IPS-NIHi7 (cell line): ENCODE data around the gene RNF167.
A peak's percentile ranks its signal among the peaks of the same experiment; 100 is the strongest.

ENCODE experiments used
- DNase-seq: peaks from one replicate; pipeline ENCODE4 v3.0.0; 2012; ENCODE audit warnings: mixed read lengths; ENCODE audit errors: extremely low spot score

Gene RNF167

DNA sequence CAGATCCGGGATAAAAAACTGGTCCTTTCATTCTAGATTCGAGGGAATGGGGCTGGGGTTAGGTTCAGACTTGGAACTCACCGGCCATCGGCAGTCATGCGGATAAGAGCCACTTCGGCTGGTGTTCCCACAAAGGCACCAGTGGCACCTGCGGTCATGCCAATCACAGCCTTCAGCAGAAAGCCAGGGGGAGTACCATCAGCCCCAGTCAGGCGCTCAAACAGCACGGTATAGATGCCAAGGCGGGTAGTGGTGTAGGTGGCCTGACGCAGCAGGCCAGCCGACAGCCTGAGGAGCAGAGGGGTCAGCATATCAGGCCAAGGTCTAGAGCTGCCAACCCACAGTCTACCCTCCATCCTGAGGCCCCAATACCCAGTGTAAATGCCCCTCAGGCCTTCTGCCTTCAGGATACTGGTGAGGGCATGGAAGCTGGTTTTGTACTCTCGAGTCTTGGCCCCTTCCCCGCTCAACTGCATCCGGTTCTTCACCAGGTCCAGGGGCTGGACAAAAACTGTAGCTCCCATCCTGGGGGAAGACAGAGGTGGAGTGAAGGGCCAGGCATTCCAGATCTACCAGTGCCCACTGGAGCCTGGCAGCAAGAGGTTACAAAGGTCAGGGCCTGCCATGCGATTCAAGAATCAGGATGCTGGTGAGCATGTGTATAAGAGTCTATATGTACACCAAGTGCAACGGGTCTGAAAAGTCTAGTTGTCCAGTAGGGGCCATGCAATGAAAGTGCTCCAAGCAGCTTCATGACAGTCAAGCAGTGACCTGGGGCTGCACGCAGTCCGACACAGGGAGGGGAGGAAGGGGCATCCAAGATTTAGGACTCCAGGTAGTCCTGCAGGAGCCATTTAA lies 1.2 kb upstream of the RNF167 start:
- no peak for DNase-seq

DNA sequence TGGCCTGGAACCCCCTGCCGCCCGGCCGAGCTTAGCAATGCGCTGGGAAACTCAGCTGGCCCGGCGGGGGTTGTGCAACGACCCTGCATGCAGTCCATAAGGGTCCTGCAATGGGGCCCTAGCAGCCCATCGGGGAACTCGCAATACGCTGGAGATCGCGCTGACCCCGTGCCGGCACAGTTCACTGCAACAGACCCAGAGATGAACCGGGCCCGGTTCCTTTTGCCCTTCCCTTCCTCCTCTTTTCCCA lies 597 bp upstream of the RNF167 start:
- peak; percentile 26 for DNase-seq

- peak; percentile 76 for DNase-seq
These were observed 669 bp downstream of the RNF167 start for GRCh38 chr17:4940555-4941318.

DNA sequence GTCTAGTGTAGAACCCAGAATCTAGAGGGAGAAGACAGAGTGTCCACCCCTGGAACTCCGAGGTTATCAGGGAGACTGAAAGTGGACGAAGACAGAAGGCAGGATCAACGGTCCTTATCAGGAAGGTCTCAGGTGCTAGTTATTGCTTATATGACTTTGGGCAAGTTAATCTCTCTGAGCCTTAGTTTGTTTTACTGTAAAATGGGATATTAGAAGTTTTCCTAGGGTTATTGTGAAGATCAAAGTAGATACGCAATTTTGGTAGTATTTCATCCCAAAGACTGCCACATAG lies 1.2 kb downstream of the RNF167 start:
- no peak for DNase-seq

DNA sequence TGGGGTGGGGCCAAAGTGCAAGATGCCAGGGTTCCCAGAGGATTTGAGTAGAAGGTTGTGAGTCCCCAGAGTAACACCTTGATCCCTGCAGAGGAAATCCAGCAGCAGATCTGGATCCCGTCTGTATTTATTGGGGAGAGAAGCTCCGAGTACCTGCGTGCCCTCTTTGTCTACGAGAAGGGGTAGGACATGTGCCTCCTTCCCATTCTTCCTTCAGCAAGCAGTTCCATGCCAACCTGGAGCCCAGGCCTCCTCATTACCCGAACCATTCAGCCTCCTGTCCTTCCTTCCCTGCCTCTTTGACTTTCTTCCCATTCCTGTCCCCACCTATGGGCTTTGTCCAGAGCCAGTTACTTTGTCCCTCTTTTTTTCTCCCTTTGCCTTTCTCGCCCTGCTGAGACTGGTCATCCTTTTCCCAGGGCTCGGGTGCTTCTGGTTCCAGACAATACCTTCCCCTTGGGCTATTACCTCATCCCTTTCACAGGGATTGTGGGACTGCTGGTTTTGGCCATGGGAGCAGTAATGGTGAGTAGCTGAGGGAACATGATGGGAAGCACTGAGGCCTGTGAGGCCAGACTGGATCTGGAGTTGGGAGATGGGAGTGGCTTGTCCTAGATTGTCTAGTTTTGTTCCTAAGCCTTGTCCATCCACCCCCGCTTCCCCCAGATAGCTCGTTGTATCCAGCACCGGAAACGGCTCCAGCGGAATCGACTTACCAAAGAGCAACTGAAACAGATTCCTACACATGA lies 2.9 kb downstream of the RNF167 start:
- no peak for DNase-seq

GRCh38 chr17:4944163-4944553 lies 4.1 kb downstream of the RNF167 start:
- no peak for DNase-seq

- no peak for DNase-seq
These were observed 4.6 kb downstream of the RNF167 start for GRCh38 chr17:4944554-4945175.

GRCh38 chr17:4945176-4945943 lies 5.3 kb downstream of the RNF167 start:
- peak; percentile 43 for DNase-seq

GRCh38 chr17:4945944-4946280 lies 5.8 kb downstream of the RNF167 start:
- no peak for DNase-seq

GRCh38 chr17:4946312-4946976 lies 6.4 kb downstream of the RNF167 start:
- no peak for DNase-seq

DNA sequence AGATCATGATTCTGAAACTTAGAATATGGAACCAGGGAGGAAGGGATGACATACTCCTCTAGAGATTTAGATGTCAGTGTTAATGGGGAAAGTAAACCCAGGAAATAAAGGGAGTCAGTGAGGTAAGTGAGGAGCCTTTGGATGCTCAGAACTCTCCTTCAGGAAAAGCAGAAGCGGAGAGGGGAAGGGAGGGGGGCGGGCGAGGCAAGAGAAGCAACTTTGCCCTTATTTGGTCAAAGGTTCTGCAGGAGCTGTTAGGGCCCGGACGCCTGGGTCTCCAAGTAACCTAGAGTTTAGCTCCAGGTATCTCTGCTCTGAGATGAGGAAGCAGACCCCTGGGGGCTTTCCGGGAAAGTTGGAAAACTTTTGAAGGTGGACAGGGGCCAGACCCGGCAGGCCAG lies 6.9 kb downstream of the RNF167 start:
- DNase-seq, result no peak

DNA sequence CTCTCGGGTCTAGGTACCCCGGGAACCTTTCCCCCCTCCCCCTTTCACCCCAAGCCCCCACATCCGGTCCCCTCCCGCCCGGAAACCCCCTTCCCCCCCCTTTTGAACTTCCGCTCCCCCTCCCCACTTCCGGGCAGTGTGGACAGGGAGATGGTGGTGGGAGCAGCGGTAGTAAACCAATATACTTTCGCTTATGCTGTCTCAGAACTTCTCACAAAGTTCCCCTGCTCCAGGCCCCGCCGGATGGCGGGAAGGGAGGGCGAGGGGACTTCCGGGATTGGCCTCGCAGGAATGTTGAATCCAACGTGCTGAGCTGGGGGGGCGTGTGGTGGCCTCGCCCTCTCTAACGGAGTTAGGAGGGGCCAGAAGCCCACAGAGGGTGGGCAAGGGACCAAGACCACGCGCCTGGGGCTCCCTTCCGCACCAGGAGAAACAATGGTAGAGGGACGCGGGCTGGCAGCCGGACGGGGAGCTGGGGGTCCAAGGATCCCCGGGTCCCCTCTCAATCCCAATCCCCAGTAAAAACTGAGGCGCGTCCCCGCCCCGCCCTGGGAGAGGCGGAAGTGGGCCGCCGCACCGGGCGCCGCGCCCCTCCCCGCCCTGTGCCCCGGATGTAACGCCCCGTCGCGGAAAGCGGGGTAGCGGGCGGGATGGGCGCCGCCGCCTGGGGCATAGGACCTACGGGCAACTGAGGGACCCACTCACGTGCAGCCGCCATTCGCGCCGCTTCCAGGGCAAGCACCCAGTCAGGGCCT lies 7.5 kb downstream of the RNF167 start:
- DNase-seq, result peak; percentile 51

DNA sequence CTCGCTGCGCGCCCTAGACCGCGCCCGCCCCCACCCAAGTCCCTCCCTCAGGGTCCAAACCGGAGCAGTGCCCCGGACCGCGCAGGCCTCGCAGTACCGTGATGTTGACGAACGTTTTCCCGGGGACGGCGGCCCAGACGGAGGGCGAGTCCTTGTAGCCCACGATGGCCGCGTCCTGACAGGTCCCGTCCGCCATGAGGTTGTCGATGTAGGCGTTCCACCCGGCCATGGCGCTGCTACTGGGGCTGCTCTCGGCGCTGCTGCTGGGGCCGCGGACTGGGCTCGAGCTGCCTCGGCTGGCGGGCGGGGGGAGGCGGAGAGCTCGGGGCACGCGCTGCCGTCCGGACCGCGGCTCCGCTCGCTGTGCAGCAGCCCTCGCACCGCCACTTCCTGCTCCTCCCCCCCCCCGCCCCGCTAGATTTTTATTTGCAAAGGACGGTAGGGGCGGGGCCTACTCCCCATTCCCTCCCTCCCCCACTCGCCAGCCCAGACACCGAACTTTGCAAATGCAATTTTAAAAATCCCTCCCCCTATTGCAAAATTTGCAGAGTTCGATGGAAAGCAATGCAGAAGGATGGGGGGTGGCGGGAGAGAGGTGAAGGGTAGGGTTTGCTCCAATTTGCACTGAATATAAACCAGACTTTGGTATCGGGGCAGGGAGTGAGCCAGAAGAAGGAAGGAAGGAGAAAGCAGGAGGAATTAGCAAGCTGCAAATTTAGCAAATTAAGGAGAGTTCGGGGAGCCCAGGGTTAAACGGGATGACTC lies 8.3 kb downstream of the RNF167 start, which contains the start of gene PFN1:
Gene PFN1 (minus strand): TSS at position 365 of the 765 bp plus-strand sequence. CDS start 136 bp downstream, at position 229.
- DNase-seq, result peak; percentile 78

DNA sequence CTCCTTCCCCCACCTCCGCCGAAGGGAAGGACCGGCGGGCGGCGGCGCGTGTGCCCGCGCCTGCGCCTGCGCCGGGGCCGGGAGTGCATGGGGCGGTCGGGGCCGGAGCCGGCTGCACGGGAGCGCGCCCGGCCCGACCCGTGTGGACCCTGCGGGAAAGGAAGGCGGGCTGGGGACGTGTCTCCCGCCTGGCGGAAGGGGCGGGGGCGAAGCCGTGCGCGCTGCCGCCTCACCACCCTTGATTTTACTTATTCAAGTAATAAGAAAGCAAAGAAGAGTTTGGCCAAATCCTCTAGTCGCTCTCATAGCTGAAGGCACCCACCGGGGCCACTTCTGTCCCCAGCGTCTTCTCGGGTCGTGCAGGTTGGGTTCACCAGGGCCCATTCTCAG lies 8.9 kb downstream of the RNF167 start:
- DNase-seq, result peak; percentile 86

DNA sequence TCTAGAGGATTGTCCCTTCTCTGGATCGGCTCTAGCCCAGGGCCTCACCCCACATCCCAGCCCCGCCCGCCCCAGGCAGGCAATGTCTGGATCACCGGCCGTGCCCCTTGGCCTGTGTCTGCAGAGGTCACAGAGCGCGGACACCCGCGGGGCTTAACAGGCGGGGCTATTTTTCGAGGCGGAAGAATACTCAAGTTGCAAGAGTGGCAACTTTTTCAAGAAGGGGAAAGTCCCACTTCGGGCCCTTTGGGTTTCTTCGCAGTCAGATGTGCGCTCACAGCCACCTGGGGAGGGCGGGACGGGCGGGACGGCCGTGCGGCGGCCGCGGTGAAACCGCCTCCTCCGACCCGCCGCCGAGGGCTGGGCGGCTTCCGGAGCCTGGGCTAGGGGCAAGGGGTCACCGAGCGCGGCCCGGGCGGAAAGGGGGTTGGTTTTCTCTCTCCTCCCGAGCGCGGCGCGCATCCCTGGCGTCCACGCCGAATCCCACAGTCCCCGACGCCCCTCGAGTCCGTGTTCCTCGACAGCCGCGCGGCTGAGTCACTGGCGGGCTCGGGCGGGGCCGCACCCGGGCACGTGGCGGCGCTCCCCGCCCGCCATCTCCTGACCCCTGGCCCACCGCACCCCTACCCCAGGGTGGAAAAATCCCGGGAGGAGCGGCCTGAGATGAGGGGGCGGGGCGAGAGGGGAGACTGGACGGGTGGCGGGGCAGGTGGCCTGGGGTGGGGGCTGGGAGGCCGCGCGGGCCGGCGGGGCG lies 9.4 kb downstream of the RNF167 start:
- DNase-seq, result peak; percentile 80

DNA sequence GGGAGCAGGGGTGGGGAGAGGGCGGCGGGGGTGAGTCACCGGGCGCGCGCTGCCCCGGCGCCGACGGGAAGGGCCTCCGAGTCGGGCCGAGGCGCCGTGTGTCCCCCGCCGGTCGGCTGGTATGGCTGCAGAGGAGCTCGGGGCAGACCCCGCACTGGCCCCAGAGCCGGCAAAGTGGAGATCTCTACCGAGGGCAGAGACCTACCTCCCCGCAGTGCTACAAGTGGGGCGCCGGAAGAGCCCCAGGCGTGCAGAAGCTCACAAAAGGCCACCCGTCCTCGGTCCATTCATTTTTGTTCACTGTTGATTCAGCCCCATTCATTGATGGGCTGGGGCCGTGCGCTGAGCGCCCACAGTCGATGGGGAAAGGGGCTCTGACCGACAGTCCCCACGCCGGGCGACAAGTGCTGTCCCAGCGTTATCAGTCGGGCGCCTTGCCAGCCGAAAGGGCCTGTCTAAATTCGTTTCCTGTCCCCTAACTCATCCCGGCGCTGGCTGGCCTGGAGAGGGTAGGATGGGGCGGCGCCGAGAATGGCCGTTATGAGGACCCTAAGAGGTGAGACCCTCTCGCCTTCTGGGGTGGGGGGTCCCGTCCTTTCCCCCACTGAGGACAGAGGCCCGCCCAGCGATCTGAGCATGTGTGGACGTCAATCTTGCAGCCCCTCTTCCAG lies 10.1 kb downstream of the RNF167 start:
- no peak for DNase-seq

GRCh38 chr17:4950746-4951204 lies 10.7 kb downstream of the RNF167 start, which contains the start of gene ENO3:
Gene ENO3, plus strand, starts transcription at chr17:4951119. Its CDS starts 711 bp downstream, at chr17:4951830.
- DNase-seq, result no peak

- no peak for DNase-seq
These were observed 11.4 kb downstream of the RNF167 start for GRCh38 chr17:4951486-4951885.
